EH (cell line): ENCODE results near the gene PARN.
"Not testable (repeated sequence)": the region's sequence is repeated elsewhere in the genome, so short reads cannot be mapped to it uniquely, and the experiment has no call there.

ENCODE experiments used
- DNase-seq: peaks from one replicate; pipeline ENCODE4 v3.0.0-alpha.2; 2015; ENCODE audit warnings: low read depth

Gene PARN

GRCh38 chr16:14632693-14633569 lies 2.9 kb upstream of the PARN start, which contains the start of gene BFAR:
BFAR (plus strand) TSS chr16:14632951; CDS start chr16:14644347, 11,396 bp downstream.
- DNase-seq: peak; percentile 98

- not testable (repeated sequence) for DNase-seq
Measured at GRCh38 chr16:14630620-14631330, 715 bp upstream of the PARN start.

GRCh38 chr16:14629612-14629918 lies 495 bp downstream of the PARN start:
- DNase-seq: no peak

- DNase-seq: peak; percentile 15
Measured at GRCh38 chr16:14628806-14629611, 1.1 kb downstream of the PARN start.

GRCh38 chr16:14627078-14627477 lies 3.0 kb downstream of the PARN start:
- no peak for DNase-seq

GRCh38 chr16:14618566-14618965 lies 11.5 kb downstream of the PARN start:
- DNase-seq: no peak

GRCh38 chr16:14616280-14616679 lies 13.8 kb downstream of the PARN start:
- no peak for DNase-seq

GRCh38 chr16:14613991-14614390 lies 16.1 kb downstream of the PARN start:
- no peak for DNase-seq

GRCh38 chr16:14611660-14612059 lies 18.4 kb downstream of the PARN start:
- DNase-seq: no peak

- DNase-seq: no peak
Measured at GRCh38 chr16:14609716-14610115, 20.3 kb downstream of the PARN start.

GRCh38 chr16:14608604-14609003 lies 21.5 kb downstream of the PARN start:
- no peak for DNase-seq

GRCh38 chr16:14608111-14608566 lies 21.9 kb downstream of the PARN start:
- DNase-seq: no peak

- DNase-seq: no peak
Measured at GRCh38 chr16:14606102-14606501, 24.0 kb downstream of the PARN start.

GRCh38 chr16:14602443-14602963 lies 27.6 kb downstream of the PARN start:
- DNase-seq: no peak

GRCh38 chr16:14600164-14600563 lies 29.9 kb downstream of the PARN start:
- peak; percentile 38 for DNase-seq

- DNase-seq: peak; percentile 9
Measured at GRCh38 chr16:14586637-14587305, 43.3 kb downstream of the PARN start.

GRCh38 chr16:14585287-14585686 lies 44.8 kb downstream of the PARN start:
- no peak for DNase-seq

GRCh38 chr16:14580926-14581325 lies 49.1 kb downstream of the PARN start:
- not testable (repeated sequence) for DNase-seq

- DNase-seq: no peak
Measured at GRCh38 chr16:14579266-14579665, 50.8 kb downstream of the PARN start.

GRCh38 chr16:14576532-14576931 lies 53.5 kb downstream of the PARN start:
- DNase-seq: no peak

- no peak for DNase-seq
Measured at GRCh38 chr16:14576069-14576468, 54.0 kb downstream of the PARN start.
